Activated T-cell treated with anti-CD3 and anti-CD28 coated beads for 24 hours (primary cell): Measurements from ENCODE around the gene SLC35B1.
"Not testable (repeated sequence)": the region's sequence is repeated elsewhere in the genome, so short reads cannot be mapped to it uniquely, and the experiment has no call there.

Experiments used
- DNase-seq: peaks from one replicate; pipeline ENCODE4 v3.0.0-alpha.2; 2020; ENCODE audit warnings: low read depth

SLC35B1 gene

DNA sequence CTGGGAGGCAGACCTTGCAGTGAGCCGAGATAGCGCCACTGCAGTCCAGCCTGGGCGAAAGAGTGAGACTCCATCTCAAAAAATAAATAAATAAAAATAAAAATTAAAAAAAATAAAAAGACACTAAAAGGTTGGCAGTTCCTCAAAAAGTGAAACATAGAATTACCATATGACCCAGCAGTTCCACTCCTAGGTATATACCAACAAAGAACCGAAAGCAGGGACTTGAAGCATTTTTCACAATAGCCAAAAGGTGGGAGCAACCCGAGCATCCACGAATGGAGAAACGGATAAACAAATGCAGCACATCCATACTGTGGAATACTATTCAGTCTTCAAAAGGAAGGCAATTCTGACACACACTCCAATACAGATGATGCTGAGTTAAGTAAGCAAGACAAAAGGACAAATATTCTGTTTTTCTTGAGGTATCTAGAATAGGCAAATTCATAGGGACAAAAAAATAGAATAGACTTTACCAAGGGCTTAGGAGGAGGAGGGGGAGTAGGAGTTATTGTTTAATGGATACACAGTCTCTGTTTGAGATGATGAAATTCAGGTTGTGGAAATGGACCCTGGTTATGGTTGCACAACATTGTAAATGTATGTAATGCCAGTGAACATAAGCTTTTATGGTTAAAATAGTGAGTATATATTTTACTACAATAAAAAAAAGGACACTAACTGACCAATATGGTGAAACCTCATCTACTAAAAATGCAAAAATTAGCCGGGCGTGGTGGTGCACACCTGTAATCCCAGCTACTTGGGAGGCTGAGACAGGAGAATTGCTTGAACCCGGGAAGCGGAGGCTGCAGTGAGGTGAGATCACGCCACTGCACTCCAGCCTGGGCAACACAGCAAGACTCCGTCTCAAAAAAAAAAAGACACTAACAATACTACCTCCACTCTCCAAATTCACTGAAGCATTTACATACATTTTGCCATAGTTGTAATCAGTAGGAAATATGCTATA, 27.0 kb upstream of the SLC35B1 start:
- DNase-seq = no peak

DNA sequence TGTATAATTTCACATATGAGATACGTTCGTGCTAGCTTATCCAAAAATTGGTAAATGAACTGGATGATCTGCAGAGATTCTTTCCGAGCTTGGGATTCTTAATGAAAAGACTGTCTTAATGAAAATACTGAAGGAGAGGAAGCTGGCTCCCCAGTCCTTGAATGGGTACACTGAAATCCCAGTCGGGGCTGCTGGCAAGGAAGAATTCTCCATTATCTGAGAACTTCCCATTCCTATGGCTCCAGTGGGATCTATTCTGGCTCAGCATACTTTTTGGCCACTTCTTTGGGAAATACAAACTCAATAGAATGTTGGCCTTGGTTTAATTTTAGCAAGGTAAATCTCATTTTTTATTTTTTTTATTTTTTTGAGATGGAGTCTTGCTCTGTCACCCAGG, 23.7 kb upstream of the SLC35B1 start:
- no peak for DNase-seq

DNA sequence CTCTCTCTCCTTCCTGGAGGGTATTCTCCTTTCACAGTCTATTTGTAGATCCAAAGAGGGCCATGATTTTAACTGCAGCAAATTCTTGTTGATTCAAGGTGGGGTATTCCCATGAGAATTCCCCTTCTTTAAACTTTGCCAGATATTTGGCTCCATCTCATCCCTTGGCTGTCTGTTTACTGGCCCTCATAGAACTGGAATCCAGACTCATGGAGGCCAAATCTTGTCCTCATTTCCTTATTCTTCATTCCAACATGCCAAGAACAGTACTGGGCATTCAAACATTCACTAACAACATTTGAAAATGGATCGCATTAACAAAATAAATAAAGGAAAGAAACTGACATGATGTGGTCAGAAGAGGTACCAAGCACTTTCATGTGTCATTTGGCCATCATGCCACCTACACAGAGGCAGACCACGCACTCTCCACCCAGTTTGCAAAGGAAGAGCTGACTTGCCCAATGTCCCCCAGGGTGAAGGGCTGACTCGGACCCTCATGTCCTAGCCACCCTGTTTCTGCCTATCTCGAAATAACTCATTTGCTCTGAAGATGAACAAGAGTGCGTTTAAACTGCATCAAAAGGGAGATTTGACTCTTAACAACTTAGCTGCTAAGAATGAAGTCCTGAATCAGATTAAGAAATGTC, 23.1 kb upstream of the SLC35B1 start:
- DNase-seq = no peak

DNA sequence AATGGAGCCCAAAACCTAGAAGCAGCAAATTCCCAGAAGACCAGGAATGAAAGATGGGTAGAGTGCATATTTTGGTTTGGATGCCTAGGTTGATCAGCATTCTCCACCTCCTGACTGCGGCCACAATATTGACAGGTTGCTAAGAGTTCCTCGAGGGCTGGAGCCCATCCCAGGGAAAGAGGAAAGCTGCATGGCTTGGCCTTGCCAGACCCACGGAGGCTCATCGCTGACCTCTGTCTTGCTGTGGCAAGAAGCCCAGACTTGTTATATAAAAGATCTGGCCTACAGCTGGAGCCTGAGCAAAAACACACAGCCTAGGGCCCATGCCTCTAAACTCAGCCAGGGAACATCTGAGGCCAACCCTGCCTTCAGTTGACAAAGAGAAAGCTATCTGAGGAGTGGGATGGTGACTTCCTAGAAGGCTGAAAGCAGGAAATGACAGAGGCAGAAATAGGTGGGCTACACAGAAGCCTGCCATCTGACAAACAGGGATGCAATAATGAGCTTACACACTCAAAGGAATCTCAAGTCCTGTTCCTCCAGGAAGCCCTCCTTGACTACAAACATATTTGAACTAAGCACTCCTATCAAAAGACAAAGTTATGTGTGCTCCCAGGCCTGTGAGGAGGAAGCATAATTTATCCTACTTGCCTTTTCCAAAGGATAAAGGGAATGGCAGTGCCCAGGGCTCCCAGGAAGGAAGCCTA, 22.5 kb upstream of the SLC35B1 start:
- no peak for DNase-seq

DNA sequence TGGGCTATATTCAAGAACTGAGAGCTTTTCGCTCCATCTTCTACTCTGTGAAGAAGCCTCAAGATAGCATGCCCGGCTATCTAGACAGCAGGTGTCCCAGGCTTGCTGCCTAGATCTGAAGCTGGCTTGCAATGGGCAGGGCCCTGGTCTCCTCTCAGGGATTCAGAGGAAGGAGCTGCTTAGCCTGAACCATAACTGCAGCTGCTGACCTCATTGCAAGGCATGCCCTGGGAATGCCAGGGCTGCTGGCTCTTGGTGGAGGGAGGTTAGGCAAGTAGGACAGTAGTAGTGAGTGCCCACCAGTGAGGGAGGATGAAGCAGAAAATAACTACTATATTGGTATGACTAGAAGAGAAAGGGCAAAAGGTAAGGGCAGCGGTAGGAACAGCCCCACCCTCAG, 21.3 kb upstream of the SLC35B1 start:
- no peak for DNase-seq

DNA sequence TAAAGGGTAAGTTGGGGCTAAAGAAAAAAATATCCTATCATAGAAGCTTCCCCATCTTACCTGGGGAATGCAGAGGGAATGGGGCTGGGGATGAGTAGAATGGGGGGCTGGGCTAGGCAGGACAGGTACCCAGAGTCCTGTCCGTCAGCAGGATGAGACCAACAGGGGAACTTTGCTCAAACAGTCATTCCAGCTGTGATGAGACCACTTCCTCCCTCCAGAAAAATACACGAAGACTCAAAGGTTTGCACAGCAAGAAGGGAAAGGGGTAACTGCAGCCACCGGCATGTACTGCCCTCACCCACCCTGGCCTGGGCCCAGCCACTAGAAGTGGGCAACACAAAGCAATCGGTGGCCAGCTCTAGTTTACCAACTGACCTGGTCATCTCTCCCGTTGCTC, 20.7 kb upstream of the SLC35B1 start:
- DNase-seq = no peak

DNA sequence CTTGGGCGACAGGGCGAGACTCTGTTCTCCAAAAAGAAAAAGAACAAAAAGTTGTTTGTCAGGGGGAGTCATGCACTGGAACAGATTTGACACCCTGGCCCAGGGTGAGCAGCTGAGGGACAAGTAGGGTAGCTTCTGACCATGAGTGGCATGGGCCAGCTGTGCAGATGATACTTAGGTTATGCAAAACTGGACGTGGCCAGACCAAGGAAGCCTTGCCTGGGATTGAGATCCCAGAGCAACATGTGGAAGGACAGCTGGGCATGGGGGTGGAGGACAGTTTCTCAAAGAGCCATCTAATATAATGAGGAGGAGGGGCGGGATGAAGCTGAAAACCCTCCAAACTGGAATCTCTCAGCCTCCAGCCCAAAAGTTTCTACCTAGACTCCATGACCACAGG, 19.6 kb upstream of the SLC35B1 start:
- DNase-seq = no peak

DNA sequence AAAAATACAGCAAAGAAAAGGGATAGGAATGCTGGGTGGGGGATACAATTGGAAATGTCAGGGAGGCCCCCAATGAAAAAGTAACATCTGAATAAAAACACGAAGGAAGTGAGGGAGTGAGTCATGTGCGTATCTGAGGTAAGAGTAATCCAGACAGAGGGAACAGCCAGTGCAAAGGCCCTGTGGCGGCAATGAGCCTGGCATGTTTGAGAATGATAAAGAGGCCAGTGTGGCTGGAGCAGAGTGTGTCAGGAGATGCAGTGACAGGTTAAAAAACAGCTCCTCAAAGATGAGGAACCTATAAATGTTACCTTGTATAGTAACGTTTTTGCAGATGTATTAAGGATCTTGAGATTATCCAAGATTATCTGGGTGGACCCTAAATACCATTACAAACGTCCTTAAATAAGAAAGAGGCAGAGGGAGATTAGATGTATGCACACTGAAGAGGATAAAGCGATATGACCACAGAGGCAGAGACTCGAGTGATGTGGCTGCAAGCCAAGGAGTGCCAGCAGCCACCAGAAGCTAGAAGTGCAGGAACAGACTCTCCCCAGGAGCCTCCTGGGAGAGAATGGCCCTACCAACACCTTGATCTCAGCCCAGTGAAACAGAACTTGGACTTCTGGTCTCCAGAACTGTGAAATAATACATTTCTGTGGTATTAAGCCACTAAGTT, 17.8 kb upstream of the SLC35B1 start:
- DNase-seq = no peak

DNA sequence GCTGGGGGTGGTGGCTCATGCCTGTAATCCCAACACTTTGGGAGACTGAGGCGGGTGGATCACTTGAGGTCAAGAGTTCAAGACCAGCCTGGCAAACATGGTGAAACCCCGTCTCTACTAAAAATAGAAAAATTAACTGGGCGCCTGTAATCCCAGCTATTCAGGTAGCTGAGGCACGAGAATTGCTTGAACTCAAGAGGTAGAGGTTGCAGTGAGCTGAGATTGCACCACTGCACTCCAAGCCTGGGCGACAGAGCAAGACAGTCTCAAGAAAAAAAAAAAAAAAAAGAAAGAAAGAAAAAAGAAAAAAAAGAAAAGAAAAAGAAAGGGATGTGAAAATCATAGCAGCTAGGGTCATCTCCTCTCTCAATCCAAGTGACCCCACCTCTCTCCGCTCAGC, 16.8 kb upstream of the SLC35B1 start:
- not testable (repeated sequence) for DNase-seq

DNA sequence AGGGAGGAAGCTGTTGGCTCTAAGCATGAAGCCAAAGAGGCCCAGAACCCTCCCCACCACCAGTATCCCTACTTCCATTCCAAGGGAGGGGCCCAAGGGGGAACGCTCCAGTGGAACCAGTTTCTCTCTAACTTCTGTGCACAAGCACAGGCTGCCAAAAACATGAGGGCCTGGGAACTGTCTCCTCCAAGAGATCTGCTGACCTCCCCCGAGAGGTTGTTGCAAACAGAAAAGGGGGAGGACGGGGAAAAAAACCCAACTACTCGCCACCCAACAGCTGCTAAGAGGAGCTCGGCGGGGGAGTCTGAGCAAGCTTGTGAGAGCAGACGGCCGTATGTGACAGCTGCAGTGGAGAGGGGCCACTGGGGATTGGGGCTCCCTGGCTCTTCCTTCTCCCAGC, 15.7 kb upstream of the SLC35B1 start:
- no peak for DNase-seq

DNA sequence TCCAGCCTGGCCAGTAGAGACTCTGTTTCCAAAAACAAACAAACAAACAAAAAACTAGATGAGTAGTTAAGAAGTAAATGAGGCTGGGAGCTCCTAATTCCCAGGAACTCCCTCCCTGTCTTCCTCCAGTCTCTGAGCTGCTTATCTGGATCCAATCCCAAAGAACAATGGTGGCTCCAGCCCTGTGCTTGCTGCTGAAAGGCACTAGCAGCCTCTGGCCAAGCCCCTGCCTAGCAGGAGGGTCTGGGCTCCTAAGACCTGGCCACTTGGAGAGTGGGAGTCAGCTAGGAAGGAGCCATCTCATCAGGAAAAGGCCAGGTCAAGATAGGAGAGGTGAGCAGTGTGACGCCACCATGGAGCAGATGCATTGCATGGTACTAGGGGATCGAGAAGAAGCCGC, 14.3 kb upstream of the SLC35B1 start:
- no peak for DNase-seq

DNA sequence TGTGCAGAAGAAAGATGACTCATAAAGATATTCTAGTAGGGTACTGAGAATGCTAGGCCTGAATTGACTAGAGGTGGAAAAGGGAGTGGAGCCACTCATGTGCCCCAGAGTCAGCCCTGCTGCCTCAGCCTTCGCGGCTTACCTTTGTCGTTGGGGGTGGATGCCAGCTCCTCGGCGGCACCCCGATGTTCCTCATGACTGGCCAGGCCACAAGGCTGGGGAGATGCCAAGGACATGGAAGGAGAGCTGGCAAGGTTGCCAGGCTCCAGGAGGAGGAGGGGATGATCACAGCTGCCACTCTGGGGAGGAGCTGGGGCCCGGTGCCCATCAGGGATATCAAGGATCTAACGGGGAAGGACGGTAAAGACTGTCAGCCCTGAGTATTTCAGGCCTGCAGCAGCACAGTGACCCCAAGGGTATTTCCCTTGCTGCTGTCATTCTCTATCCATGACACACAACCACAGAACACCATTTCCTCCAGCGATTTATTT, 9.7 kb upstream of the SLC35B1 start:
- no peak for DNase-seq

DNA sequence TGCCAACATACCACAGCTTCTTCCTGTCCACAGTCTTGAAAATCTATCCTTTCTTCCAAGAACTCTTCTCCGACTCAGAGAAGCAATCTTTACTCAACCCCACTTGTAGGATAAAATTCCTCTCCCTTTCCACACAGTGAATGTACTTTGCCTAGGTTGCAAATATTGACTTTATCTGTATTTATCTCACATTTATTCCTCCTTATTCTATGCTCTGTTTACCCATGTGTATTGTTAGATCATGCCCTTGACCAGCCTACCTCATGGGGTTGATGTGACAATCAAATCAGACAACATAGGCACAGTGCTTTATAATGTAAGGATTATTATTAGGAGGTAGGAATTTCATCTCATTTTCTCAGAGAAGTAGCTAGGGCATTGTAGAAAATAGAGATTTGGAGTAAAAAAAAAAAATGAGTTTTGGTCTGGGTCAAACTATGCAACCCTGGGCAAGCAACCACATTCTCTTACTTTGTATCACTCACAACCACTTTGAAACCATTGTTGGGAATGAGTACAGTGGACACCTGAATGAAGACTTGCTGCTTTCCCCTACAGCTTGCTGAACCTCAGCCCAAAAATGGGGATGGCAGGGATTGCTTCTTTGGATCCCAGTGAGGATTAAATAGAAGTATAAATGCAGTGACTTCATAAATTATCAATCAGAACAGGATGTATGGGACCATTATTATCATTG, 9.1 kb upstream of the SLC35B1 start:
- DNase-seq = no peak

DNA sequence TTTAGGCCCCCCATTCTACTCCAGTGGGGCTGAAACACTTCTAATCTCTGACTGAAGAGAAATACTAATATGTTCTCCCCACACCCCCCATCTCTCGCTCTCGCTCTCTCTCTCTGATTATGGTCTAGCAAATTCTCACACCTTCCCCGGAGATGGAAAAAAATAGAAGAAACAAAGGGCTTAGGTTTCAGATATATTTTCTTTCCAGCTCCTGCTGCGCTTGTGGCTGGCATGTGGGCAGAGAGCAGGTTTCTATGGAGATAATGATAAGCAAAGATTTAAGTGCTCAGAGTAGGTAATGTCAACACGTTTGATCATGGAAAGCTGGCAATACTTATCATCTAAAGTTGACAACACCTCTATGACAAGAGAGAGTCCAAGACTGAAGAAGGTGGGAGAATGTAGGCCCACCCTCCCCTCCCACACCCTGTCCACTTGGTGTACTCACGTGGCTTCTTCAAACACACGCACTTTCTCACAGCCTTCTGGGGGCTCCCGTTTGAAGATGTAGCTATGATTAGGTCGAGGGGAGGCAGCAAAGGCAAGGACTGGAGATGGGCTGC, 8.0 kb upstream of the SLC35B1 start:
- DNase-seq = no peak

DNA sequence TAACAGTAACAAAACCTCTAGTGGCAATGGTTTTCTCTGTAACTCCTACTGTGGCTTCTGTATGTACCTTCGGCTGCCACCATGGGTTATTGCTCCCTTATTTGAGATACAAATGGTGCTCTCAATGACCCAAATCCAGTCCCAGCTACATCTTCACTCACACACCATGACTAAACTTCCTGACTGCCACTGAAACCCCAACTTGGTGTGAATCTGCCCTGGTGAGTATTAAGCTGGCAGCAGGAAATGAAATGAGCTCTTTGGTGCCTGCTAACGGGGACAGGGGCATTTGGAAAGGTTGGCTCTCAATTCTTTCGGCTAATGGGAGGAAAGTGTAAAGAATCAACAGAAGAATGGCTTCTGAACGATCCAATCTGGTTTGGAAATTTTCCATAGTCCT, 7.5 kb upstream of the SLC35B1 start:
- DNase-seq = no peak

DNA sequence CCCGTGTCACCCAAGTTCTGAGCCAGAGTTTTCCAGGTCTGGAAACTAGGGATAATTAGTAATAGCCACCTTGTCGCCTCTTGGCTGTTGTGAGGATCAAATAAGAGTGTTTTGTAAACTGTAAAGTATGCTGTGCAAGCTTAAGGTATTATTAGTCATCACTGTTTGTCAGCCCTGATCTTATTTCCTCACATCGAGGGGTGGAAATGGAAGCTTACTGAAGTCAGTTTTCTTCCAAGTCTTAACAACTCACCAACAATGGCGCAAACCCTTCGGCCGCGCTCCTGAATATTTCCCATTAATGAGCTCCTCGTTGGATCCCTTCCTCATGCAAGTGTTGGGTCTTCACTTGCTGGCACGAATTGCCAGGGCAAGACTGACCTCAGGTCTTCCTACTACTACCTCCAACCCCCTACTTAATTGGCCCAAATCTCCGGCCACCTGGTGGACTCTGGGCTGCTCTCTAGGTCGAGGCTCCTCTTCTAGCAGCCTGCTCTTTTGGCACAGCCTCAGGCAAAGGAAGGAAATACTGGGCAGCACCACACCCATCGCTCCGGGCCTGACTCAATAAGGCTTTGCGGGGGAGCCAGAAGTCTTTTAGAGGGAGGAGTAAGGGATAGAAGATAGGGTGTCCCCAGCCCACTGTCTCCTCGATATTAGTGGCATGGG, 885 bp upstream of the SLC35B1 start:
- DNase-seq = no peak

DNA sequence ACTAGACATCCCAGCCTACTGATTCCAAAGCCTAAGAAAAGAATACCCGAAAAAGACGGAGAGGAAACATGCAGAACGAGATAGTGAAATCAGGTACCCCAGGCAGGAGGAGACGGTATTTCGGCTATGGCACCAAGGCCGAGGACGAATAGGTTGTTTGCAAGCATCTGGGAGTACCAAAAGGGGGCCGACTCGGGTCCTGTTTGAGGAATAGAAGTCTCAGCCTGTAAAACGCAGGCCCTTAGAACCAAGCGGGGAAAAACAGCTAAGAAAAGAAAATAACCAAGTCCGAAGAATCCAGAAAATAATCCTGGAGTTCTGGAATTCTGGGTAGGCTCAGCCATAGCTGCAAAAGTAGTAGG, 537 bp downstream of the SLC35B1 start:
- no peak for DNase-seq

DNA sequence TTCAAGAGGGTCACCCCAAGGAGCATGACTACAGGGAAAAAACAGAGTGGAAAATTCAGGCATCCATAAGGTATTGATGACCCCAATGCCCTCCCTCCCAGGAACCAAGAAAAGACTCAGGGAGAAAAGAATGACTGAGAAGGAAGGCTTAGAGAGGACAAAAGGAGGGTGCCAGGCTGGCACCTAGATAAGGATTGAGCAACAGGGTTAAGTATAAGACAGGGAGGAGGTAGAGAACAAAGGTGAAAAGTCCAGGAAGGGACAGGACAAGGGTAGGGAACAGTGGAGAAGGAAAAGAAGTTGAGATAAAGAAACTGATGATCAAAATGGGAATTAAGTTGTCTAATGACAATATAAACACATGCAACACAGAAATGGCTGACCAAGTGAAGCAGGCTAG, 2.5 kb downstream of the SLC35B1 start:
- no peak for DNase-seq

DNA sequence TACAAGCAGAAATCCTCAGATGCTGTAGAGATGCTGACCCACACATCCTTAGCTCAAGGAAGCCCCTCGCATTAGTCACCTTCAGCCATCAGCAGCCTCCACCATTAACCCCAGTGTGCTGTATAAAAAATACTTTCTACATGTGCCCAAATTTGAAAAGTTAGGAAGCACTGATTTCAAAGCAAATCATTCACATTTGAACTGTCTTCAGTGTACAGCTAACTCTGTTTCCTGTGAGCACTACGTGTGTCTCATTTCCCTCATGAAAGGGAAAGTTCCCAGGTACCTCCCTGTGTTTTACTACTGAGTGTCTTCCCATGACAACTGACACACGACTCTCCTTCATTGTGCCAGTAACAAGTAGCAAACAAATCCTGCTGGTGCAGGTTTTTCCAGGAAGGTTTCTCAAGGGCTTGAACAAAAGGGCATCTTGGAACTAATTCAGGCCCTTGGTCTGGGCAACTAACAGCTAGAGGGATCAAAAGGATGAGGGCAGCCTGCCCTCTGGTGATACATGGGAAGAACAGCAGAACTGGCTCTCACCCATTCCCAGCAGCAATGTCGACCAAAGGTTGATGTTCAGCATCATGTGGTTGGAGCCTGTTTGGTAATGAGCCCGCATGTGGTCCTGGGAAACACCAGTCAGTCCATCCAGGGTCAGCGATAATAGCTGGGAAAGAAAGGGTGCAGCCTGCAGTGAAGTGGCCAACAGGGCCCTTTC, 4.0 kb downstream of the SLC35B1 start:
- DNase-seq = no peak

DNA sequence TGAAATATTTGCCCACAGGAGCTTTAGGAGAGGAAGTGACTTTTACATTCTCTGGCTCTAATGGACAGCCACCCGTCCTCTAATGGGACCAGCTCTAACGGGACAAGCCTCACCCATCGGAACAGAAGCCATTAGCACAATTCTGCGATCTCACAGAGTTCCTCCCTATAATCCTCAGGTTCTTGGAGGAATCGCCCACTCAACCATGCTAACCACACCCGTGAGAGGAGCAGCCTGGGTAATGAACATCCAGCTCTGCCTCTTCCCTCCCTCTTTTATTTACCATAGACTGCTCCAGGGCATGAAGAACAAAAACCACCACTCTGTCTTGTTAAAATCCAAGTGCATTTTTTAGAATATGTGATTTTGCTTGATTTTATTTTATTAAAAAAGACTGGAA, 6.8 kb downstream of the SLC35B1 start:
- no peak for DNase-seq
